HG03469 (cell line): ENCODE results near the gene MAP1S.
"Not testable (repeated sequence)": the region's sequence is repeated elsewhere in the genome, so short reads cannot be mapped to it uniquely, and the experiment has no call there.

Experiments
- ATAC-seq: cut with Tn5 transposase; IDR thresholded peaks from one replicate; pipeline ENCODE4 v1.9.1; 2021; ENCODE audit warnings: mild to moderate bottlenecking, moderate library complexity, moderate number of reproducible peaks; ENCODE audit not compliant: unreplicated experiment

MAP1S gene

DNA sequence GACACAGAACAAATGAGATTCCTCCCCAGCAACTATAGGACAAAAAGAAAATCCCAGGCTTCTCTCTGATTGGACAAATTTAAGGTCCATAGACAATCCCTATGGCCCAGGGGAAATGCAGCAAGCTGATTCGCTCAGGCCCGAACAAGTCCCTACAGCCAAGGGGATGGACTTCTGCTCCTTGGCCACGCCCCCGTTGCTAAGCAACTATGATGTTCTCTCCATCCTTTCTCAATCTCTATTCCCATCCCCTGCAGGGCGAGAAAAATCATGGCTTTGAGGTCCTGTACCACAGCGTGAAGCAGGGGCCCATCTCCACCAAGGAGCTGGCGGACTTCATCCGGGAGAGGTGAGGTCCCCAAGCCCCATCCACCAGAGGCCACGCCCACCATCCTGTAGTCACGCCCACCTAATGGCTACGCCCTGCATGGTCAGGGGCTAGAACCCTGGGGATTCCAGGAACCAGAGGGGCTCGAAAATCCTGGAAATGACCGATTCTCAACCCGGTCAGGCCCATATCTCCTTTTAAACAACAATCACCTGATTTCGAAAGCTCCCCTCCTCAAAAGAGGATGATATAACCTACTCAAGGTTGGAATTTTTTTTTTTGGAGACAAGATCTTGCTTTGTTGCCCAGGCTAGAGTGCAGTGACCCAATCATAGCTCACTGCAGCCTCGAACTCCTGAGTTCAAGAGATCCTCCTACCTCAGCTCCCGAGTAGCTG, 43.4 kb downstream of the MAP1S start:
- ATAC-seq, result no peak

- ATAC-seq, result no peak
Observed at GRCh38 chr19:17764348-17764747, 45.1 kb downstream of the MAP1S start.

- no peak for ATAC-seq
Observed at GRCh38 chr19:17765069-17765618, 45.9 kb downstream of the MAP1S start.

DNA sequence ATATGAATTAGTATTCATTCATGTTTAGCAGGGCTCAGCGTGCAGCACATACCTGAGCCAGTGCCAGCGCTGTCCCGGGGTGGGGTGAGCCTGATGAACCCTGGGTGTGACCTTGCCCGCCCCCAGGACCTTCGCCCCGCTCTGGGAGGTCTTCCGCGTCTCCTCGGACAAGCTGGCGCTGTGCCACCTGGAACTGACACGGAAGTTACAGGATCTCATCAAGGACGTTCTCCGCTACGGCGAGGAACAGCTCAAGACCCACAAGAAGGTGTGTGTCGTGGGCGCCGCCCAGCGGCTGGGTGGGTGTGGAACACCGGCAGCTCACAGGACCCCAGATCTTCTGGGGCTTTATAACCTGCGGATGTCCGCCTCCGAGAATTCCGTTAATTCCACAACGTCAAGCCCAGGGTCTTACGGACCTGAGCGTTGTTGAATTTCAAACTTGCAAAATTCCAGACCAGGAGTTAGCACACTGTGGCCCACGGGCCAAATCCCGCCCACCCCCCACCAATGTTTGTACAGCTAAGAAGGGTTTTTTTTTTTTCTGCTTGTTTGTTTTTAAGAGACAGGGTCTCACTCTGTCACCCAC, 47.4 kb downstream of the MAP1S start:
- no peak for ATAC-seq

- no peak for ATAC-seq
Observed at GRCh38 chr19:17767559-17767958, 48.3 kb downstream of the MAP1S start.

- no peak for ATAC-seq
Observed at GRCh38 chr19:17770613-17771012, 51.3 kb downstream of the MAP1S start.

GRCh38 chr19:17772172-17772571, 52.9 kb downstream of the MAP1S start:
- no peak for ATAC-seq

GRCh38 chr19:17775245-17775927, 56.1 kb downstream of the MAP1S start:
- no peak for ATAC-seq

DNA sequence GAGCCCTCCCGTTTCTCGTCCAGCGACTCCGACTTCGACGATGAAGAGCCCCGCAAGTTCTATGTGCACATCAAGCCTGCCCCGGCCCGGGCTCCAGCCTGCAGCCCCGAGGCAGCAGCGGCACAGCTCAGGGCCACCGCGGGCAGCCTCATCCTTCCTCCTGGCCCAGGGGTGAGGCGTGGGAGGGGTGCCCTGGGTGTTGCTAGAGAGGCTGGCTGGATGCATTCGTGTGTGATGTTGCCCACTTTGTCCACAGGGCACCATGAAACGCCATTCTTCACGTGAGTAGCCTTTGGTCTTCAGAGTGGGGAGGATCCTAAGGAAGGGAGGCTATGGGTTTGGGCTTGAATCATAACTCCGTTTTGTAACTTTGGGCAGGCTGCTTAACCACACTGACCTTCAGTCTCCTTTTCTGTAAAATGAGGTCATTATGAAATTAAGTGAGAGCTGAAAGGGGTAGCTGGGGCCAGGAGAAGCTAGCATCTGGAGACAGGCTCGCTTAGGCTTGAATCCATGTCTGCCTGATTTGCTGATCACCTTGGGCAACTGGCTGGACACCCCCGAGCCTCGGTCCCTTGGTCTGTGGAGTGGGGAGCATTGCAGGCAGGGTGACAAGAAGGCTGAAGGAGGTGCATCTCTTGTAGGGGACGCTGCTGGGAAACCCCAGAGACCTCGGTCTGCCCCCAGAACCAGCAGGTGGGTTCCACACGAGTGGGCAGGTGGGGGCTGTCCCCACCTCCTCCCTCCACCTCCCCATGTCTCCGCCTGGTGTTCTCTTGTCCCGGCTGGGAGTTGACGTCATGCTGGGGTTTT, 56.9 kb downstream of the MAP1S start:
- ATAC-seq, result no peak

- not testable (repeated sequence) for ATAC-seq
Observed at GRCh38 chr19:17777840-17778239, 58.6 kb downstream of the MAP1S start.

DNA sequence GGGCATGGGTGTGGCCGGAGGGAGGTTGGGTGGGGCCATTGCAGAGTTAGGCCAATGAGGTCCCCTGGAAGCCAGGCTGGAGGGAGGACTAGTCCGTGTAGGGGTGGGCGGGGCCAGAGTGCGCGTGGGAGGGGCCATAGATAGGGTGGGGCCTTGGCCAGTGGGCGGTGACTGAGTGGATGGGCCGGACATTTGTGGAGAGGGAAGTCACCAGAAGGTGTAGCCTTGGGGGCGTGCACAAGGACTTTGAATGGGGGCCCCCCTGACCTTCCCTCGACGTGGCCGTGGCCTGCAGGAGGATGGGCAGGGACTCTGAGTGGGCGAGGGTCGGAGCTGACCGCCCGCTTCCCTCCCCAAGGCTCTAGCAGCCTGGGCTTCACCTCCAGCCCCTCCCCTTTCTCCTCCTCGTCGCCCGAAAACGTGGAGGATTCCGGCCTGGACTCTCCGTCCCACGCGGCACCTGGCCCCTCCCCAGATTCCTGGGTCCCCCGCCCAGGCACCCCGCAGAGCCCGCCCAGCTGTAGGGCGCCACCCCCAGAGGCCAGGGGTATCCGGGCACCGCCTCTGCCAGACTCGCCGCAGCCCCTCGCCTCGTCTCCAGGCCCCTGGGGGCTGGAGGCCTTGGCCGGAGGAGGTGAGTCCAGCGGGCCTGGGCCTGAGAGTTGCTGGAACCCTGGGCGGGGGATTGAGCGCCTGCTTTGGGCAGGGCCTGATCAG, 59.1 kb downstream of the MAP1S start:
- ATAC-seq, result no peak

DNA sequence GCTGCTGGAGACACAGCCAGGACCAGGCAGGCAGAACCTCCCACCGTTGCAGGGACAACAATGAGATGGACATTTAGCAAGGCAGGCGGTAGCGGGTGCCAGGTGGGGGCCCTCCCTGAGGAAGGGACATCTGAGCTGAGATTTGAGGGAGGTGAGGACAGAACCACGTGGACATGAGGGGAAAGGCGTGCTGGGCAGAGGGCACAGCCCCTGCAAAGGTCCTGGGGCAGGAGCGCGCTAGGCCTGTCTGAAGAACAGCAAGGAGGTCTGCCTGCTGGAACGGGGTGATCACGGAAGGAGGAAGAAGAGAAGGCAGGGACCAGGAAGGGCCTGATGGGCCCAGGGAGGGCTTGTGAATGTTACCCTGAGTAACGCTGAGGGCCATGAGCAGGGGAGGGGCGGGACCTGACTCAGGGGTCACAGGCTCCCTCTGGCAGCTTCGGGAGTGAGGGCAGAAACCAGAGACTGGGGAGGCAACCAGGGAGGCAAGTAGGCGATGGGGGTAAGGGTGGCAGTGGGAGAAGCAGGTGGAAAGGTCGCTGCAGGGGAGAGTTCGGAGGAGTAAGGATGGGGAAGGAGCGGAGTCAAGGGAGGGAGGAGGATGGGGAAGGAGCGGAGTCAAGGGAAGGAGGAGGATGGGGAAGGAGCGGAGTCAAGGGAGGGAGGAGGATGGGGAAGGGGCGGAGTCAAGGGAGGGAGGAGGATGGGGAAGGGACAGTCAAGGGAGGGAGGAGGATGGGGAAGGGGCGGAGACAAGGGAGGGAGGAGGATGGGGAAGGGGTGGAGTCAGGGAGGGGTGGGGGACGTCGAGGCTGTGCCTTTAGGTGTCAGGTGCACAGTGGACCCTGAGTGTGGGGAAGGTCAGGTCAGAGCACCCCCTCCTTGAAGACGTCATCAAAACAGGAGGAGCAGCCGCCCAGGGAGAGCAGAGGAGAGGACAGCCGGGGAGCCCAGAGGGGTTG, 60.0 kb downstream of the MAP1S start:
- ATAC-seq, result no peak

DNA sequence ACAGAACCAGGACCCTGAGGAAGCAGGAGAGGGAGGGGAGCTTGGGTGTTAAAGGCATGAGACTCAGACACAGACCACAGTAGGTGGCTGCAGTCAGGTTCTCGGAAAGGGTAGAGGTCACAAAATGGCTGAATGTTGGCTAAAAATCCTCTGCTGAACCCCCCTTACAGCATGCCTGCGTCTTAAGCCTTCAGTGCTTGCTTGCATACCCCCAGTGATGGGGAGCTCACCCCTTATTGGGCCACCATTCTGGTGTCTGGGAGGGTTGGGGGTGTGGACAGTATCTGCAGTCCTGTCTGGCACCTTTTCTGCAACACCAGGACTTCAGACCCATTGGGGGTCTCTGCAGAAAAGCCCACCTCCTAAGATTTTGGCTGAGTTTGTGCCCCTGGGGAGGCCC, 61.5 kb downstream of the MAP1S start:
- ATAC-seq, result no peak

- not testable (repeated sequence) for ATAC-seq
Observed at GRCh38 chr19:17783721-17784120, 64.4 kb downstream of the MAP1S start.
